NCI-H128 (cell line): Measurements from ENCODE around the gene SSMEM1.
"Not testable (repeated sequence)": the region's sequence is repeated elsewhere in the genome, so short reads cannot be mapped to it uniquely, and the experiment has no call there.

Source experiments
- DNase-seq: peaks from one replicate; lab custom pipeline; 2025; ENCODE audit not compliant: unreplicated experiment; lab: John Stamatoyannopoulos, UW

The SSMEM1 gene

GRCh38 chr7:130243486-130243885 lies 35.8 kb downstream of the SSMEM1 start:
- DNase-seq = not testable (repeated sequence)

DNA sequence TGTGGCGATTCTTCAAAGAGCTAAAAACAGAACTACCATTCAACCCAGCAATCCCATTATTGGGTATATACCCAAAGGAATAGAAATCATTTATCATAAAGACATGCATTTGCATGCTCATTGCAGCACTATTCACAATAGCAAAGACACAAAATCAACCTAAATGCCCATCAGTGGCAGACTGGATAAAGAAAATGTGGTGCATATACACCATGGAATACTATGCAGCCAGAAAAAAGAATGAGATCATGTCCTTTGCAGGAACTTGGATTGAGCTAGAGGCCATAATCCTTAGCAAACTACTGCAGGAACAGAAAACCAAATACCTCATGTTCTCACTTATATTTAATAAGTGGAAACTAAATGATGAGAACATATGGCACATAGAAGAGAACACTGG lies 38.8 kb downstream of the SSMEM1 start:
- DNase-seq = not testable (repeated sequence)

DNA sequence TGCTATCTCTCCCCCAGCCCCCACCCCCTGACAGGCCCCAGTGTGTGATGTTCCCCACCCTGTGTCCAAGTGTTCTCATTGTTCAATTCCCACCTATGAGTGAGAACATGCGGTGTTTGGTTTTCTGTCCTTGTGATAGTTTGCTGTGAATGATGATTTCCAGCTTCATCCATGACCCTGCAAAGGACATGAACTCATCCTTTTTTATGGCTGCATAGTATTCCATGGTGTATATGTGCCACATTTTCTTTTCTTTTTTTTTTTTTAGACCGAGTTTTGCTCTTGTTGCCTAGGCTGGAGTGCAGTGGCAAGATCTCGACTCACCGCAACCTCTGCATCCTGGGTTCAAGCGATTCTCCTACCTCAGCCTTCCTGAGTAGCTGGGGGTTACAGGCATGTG lies 41.2 kb downstream of the SSMEM1 start:
- DNase-seq = not testable (repeated sequence)

- not testable (repeated sequence) for DNase-seq
These were observed 42.0 kb downstream of the SSMEM1 start for GRCh38 chr7:130249626-130250025.

DNA sequence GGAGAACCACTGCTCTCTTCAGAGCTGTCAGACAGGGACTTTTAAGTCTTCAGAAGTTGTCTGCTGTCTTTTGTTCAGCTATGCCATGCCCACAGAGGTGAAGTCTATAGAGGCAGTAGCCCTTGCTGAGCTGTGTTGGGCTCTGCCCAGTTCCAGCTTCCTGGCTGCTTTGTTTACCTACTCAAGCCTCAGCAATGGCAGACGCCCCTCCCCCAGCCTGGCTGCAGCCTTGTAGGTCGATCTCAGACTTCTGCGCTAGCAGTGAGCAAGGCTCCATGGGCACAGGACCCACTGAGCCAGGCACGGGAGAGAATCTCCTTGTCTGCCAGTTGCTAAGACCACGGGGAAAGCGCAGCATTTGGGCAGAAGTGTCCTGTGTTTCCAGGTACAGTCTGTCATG lies 46.9 kb downstream of the SSMEM1 start:
- DNase-seq = no peak

GRCh38 chr7:130256704-130257103 lies 49.0 kb downstream of the SSMEM1 start:
- DNase-seq = no peak

DNA sequence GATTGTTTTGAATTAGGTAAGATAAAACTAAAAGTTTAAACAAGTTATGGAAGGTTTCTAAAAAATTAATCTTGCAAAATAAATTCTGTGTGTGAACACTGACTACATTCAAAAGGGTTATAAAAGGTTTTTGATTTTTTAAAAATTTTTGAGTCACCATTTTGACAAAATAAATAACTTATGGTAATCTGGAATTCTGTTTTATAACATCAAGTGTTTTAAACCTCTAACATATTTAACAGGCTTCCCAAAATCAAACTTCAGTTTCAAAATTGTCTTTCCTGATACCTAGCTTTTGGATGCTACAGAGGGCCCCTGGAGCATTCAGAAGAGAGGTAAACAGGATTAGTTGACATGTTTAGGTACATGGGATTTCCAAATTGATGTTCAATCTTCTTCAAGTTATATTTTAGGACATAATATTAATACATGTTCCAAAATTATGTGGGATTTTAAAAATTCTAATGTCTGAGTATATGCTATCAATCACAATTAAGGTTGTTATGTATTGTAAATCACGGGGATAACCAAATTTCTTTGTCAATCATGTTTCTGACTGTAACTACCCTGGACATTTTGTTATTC lies 50.9 kb downstream of the SSMEM1 start:
- DNase-seq = no peak

- DNase-seq = no peak
These were observed 54.8 kb downstream of the SSMEM1 start for GRCh38 chr7:130262448-130262847.

GRCh38 chr7:130263130-130263529 lies 55.5 kb downstream of the SSMEM1 start:
- DNase-seq = no peak
